HuH-7 (cell line): ENCODE measurements around the gene VSTM1.

ENCODE experiments used
- DNase-seq: peaks from one replicate; pipeline ENCODE4 v3.0.0; 2011; ENCODE audit warnings: low spot score

The VSTM1 gene

GRCh38 chr19:54010474-54010873, 53.2 kb downstream of the VSTM1 start:
- DNase-seq = no peak

GRCh38 chr19:54009440-54009839, 54.3 kb downstream of the VSTM1 start:
- no peak for DNase-seq

DNA sequence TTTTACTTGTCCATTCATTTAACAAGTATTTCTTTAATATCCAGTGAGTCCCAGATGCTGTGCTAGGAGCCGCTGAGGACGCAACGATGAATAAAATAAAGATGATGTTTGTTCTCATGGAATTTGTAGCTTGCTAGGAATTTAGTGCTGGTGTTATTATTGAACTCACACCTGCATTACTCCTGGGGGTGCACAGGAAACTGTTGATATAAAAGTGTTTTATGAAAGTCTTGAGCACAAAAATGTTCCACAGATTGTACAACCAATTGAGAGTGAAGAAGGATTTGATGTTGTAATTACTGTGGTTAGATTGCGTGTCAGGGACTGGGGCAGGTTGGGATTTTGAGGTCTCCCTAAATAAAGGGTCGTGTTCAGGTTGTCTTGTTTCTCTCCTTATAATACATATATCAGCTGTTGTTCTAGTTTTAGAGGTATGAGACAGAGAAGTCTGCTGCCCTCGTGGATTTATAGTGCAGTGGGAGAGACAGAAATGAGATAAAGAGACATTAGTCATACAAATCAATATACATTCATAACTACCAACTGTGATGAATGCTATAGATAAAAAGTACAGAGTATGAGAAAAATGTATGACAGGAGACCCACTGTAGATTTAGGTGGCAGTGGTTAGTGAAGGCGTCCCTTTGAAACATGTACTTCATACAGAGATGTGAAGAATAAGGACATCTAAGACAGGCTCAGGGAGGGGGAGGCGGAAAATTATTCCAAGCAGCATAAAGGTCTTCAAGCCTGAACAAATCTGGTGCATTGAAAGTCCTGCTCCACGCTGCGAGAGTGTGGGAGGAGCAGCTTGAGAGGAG, 61.0 kb downstream of the VSTM1 start:
- DNase-seq = no peak

- DNase-seq = no peak
Measured at GRCh38 chr19:54001496-54001895, 62.2 kb downstream of the VSTM1 start.

DNA sequence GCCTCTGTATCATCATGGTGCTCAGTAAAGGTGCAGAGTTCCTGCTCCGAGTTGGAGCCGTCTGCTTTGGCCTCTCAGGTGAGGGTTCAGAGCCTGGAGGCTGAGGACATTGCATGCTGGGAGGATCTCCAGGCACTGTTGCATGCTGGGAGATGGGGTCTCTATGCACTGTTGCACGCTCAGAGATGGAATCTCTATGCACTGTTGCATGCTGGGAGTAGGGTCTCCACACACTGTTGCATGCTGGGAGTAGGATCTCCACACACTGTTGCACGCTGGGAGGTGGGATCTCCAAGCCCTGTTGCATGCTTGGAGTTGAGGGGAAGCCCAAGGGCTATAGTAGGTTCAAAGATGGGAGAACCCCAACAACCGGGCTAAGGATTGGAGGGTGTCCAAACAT, 64.0 kb downstream of the VSTM1 start:
- no peak for DNase-seq

GRCh38 chr19:53998223-53998622, 65.5 kb downstream of the VSTM1 start:
- DNase-seq = no peak

- DNase-seq = no peak
Measured at GRCh38 chr19:53994811-53995210, 68.9 kb downstream of the VSTM1 start.

GRCh38 chr19:53993448-53993847, 70.2 kb downstream of the VSTM1 start:
- no peak for DNase-seq

- DNase-seq = no peak
Measured at GRCh38 chr19:53992815-53993214, 70.9 kb downstream of the VSTM1 start.

- DNase-seq = no peak
Measured at GRCh38 chr19:53992211-53992610, 71.5 kb downstream of the VSTM1 start.

DNA sequence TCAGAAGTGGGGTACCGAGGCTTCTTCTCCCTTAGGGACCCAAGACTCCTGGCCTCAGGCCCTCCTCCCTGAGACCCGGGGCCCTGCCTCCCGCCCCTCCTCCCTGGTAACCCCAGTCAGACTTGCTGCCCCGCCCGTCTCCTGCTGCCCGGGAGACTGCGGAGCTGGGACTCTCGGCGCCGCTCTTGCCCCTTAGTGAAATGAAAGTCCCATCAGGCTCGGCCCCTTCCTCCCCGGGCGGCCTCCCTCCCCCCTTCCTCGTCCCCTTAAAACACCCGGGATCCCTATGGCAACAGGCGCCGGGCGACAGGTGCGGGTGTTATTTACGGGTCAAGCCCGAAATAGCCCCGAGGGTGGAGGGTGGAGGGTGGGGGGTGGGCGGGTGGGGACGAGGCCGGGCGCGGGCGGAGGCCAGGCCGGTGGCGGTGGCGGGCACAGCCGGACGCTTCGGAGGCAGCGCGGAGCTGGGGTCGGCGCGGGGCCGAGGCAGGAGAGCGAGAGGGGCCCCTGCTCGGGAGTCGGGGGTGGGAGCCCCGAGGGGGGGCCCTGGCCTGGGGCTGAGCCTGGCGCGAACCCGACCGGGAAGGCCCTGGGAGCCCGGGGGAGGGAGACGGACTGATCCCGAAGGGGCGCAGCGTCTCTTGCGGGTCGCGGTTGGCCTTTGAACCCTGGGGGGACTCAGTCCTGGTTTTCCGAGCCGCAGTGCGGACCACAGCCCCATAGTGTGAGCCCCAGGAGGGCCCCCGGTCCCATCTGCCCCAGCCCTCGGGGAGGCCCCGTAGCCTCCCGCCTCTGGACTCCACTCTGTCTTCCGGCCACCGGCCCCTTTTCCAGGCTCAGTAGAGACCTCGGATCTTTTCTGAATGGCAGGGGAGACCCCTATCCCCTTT, 72.2 kb downstream of the VSTM1 start, which contains the start of gene CACNG6:
TSS of gene CACNG6 (plus strand) at position 414 of the 890 bp plus-strand sequence. CDS start 1,241 bp downstream, outside the sequence.
- no peak for DNase-seq
